K562 (cell line): ENCODE data around the gene LYRM7. TPM values are rescaled to one million over a fixed set of nuclear protein-coding genes. Genes with fewer than 3 reads are reported as not detected.

ENCODE experiments used
- ADNP ChIP-seq: fragments of 200-800 bp; sonication (Bioruptor generic); IDR thresholded peaks from 2 replicates; pipeline ENCODE4 v1.6.1; 2016; ENCODE audit warnings: missing genetic modification characterization, missing compliant biosample characterization
- BRF2 ChIP-seq: IDR thresholded peaks from 3 replicates; pipeline ENCODE4 v1.6.1; 2011; ENCODE audit warnings: borderline replicate concordance, mild to moderate bottlenecking; ENCODE audit not compliant: insufficient read length, insufficient read depth
- CXXC5 ChIP-seq: fragments of 250-450 bp; sonication (Bioruptor Pico); IDR thresholded peaks from 2 replicates; pipeline ENCODE4 v1.8.0; 2022; ENCODE audit warnings: inconsistent platforms, mild to moderate bottlenecking, moderate library complexity
- DDX20 ChIP-seq: fragments of 450-650 bp; IDR thresholded peaks from 2 replicates; pipeline ENCODE4 v1.6.1; 2016; ENCODE audit warnings: missing genetic modification characterization, low read depth, mild to moderate bottlenecking, missing compliant biosample characterization, moderate library complexity
- E2F3 ChIP-seq: fragments of 250-450 bp; sonication (Bioruptor Pico); IDR thresholded peaks from 2 replicates; pipeline ENCODE4 v1.4.0; 2020; ENCODE audit warnings: mild to moderate bottlenecking
- E2F6 ChIP-seq, 2 experiments: IDR thresholded peaks; 2 replicates each; pipeline ENCODE4 v1.6.1; 2011; ENCODE audit warnings: borderline replicate concordance in 1 of 2, control low read depth in 1 of 2, low read depth in 1 of 2, low read length in 1 of 2, mild to moderate bottlenecking in 1 of 2, mixed read lengths in 1 of 2, moderate library complexity in 1 of 2; ENCODE audit not compliant: insufficient read depth in 1 of 2, insufficient read length in 1 of 2, poor library complexity in 1 of 2, severe bottlenecking in 1 of 2; ENCODE audit errors: extremely low read depth in 1 of 2
- HEY1 ChIP-seq: fragments of 250-450 bp; sonication (Bioruptor Pico); IDR thresholded peaks from 2 replicates; pipeline ENCODE4 v1.5.0; 2020; ENCODE audit warnings: mild to moderate bottlenecking, moderate library complexity, borderline replicate concordance
- IRF1 ChIP-seq: sonication (generic); formaldehyde crosslinking; IDR thresholded peaks from 2 replicates; pipeline ENCODE4 v1.8.0; 2022; ENCODE audit warnings: missing genetic modification reagents, mild to moderate bottlenecking, borderline replicate concordance
- MCM5 ChIP-seq: fragments of 450-650 bp; IDR thresholded peaks from 2 replicates; pipeline ENCODE4 v1.6.1; 2016; ENCODE audit warnings: low read depth
- MCM7 ChIP-seq, 2 experiments: fragments of 450-650 bp; IDR thresholded peaks; 2 replicates each; pipeline ENCODE4 v1.6.1; 2016 to 2018
- MEF2D ChIP-seq: conservative IDR thresholded peaks from 2 replicates; pipeline ENCODE4 v1.6.1; 2016; ENCODE audit warnings: low read depth, missing genetic modification characterization, missing compliant biosample characterization
- MLX ChIP-seq, 2 experiments: fragments of 450-650 bp in 1 of 2; sonication (generic) in 1 of 2; formaldehyde crosslinking; conservative IDR thresholded peaks; 2 replicates each; pipeline versions ENCODE4 v1.4.0 to v1.8.1; 2020 to 2022; ENCODE audit warnings: mild to moderate bottlenecking in 1 of 2, missing genetic modification reagents in 1 of 2
- PCBP1 ChIP-seq: fragments of 200-400 bp; formaldehyde crosslinking; IDR thresholded peaks from 2 replicates; pipeline ENCODE4 v1.6.1; 2018; ENCODE audit warnings: mild to moderate bottlenecking, low read depth, low read length; ENCODE audit not compliant: poor library complexity, severe bottlenecking
- PHF8 ChIP-seq: fragments of 200-600 bp; sonication (generic); IDR thresholded peaks from 2 replicates; pipeline ENCODE4 v1.6.1; 2012; ENCODE audit warnings: mixed run types, mild to moderate bottlenecking, inconsistent platforms, low read length, moderate library complexity, borderline replicate concordance
- SAFB2 ChIP-seq: fragments of 200-400 bp; formaldehyde crosslinking; IDR thresholded peaks from 2 replicates; pipeline ENCODE4 v1.6.1; 2018; ENCODE audit warnings: borderline replicate concordance, low read length, low read depth, moderate library complexity; ENCODE audit not compliant: severe bottlenecking
- TCFL5 ChIP-seq: fragments of 250-450 bp; sonication (Bioruptor Pico); conservative IDR thresholded peaks from 2 replicates; pipeline ENCODE4 v1.6.1; 2021; ENCODE audit warnings: mild to moderate bottlenecking, moderate library complexity, matching md5 sums
- WHSC1 ChIP-seq: IDR thresholded peaks from one replicate; pipeline ENCODE4 v1.6.1; 2012; ENCODE audit warnings: low read length, control low read depth, inconsistent platforms
- ZBTB1 ChIP-seq: sonication (generic); formaldehyde crosslinking; IDR thresholded peaks from 2 replicates; pipeline ENCODE4 v1.8.1; 2023; ENCODE audit warnings: missing genetic modification reagents, low read depth, mild to moderate bottlenecking, borderline replicate concordance
- ZNF217 ChIP-seq: sonication (generic); formaldehyde crosslinking; IDR thresholded peaks from 2 replicates; pipeline ENCODE4 v1.8.0; 2022; ENCODE audit warnings: mild to moderate bottlenecking, missing genetic modification reagents
- ZNF263 ChIP-seq: sonication (generic); formaldehyde crosslinking; IDR thresholded peaks from 2 replicates; pipeline ENCODE4 v1.8.0; 2022; ENCODE audit warnings: mild to moderate bottlenecking, missing genetic modification reagents, borderline replicate concordance
- ZNF512 ChIP-seq: IDR thresholded peaks from 2 replicates; pipeline ENCODE4 v1.6.1; 2016; ENCODE audit warnings: missing genetic modification characterization, missing compliant biosample characterization
- polyA plus RNA-seq, 8 experiments: library from polyadenylated mRNA; depleted of rRNA in 4 of 8; stranded (reverse) in 5 of 8; unstranded in 3 of 8; fragments of >200 nt; fragmentation: Nextera tagmentation in 2 of 8; fragmentation: Illumina TruSeq in 1 of 8; extraction: Ambion mirVana in 2 of 8; extraction: Trizol in 1 of 8; gene quantifications; 2 replicates each; pipeline versions ENCODE4 v1.2.1 to v1.2.3, GENCODE V29; 2011 to 2014; ENCODE audit warnings: inconsistent platforms in 1 of 8, missing spikeins in 1 of 8
- total RNA-seq, 7 experiments: library from RNA; depleted of rRNA in 6 of 7; stranded (reverse); fragments of >200 nt in 6 of 7; fragmentation: Illumina TruSeq in 2 of 7; extraction: Trizol in 2 of 7; gene quantifications; 2 replicates each; pipeline versions ENCODE4 v1.2.1 to v1.2.3, GENCODE V29; 2011 to 2021; ENCODE audit warnings: low replicate concordance in 1 of 7

The LYRM7 gene
- total and polyA plus RNA-seq, 9 of the 15 experiments (the other 6 are each of a cell fraction or from before 2014, with no cell fraction given) = 16.2 to 70.1 (median 33.3) TPM

- TF ChIP-seq E2F6 (IDR thresholded peaks at IDR 0.05; ENCODE audit: borderline replicate concordance in 1 of 2, extremely low read depth in 1 of 2, insufficient read depth in 1 of 2, insufficient read length in 1 of 2, low read depth in 1 of 2, low read length in 1 of 2, poor library complexity in 1 of 2, severe bottlenecking in 1 of 2) (peak; percentile 98 to 99), WHSC1 (no peak), PHF8 (peak; percentile 81), DDX20 (tag) (no peak), BRF2 (no peak), SAFB2 (no peak), IRF1 (CRISPR knock-in tag) (no peak), MEF2D (tag) (no peak), E2F3 (CRISPR knock-in tag) (peak; percentile 100), ZNF263 (CRISPR knock-in tag) (no peak), TCFL5 (CRISPR knock-in tag) (no peak), ADNP (tag) (no peak), MLX (CRISPR knock-in tag; conservative IDR thresholded peaks at IDR 0.05) (0 out of 4 replicates have a peak, but pooled peaks of 1 of the 2 experiments have one; percentile 54), MCM7 (IDR thresholded peaks at IDR 0.05) (no peak), PCBP1 (peak; percentile 87), ZNF217 (CRISPR knock-in tag) (no peak), MCM5 (no peak), ZNF512 (tag) (no peak), HEY1 (CRISPR knock-in tag) (no peak), ZBTB1 (CRISPR knock-in tag) (no peak; the same call in 1 of the 2 replicates), CXXC5 (peak; percentile 88)
Observed at GRCh38 chr5:131164191-131165118, 6.3 kb upstream of the LYRM7 start (continued).
